ENCODE measurements around the gene DHX16. TPM values are rescaled to one million over a fixed set of nuclear protein-coding genes. Genes with fewer than 3 reads are reported as not detected.

The DHX16 gene
- total and polyA plus RNA-seq, 2 of the 4 experiments (the other 2 are of a cell fraction): 47.9 to 48.4 TPM

DNA sequence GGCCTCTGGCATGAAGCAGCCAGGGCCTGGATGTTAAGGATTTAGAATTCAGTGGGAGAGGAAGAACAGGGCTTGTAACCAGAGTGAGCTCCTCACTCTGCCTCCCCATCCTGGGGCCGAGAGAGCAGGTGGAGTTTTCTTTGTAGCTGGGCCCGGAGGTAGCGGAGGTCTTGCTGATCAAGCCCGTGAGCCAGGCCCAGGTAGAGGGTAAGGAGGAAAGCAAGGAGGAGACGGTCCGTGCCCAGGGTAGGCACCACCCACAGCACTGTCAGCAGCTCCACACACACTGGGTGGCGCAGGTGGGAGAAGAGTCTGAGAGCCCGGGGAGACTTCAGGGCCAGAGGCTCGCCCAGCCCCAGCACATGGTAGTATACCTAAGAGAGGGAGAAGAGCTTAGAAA is 15.8 kb upstream of the DHX16 start:
- H4K8ac ChIP-seq (ENCODE audit: low read depth in 2 of 2, low read length in 2 of 2): peak overlapping the region; percentile 88 to 96; a peak in 3 of 4 replicates
- no peak overlapping the region for H2AFZ ChIP-seq (replicated peaks; ENCODE audit: low read length, poor library complexity)
- peaks cover 13% of the 10 kb centered on the region for H3K9me1 ChIP-seq (ENCODE audit: insufficient read depth, low read length)
- peak overlapping the region; percentile 98 for H2AK5ac ChIP-seq (ENCODE audit: low read depth, low read length)
- H3K23ac ChIP-seq (ENCODE audit: low read depth, low read length): peak overlapping the region; percentile 93; the same call in 1 of the 2 replicates
- ChIA-PET CTCF (interaction anchor here (2.2 kb wide), 1 partner anchor 10 kb away, joined by 6 read pairs; no protein-coding TSS in a partner anchor), POLR2A (ENCODE audit: unreplicated experiment) (no interaction called here)
- in situ Hi-C loops (cut with MboI; ENCODE audit: low sequenced_read_pairs): no loop called here
- no TSS peak for BruUV-seq (replicated peaks)
- WGBS, 2 experiments (ENCODE audit: extremely low coverage in 2 of 2, insufficient read length in 1 of 2): no CpG with 5 or more reads among the region's 9 CpGs
- no peak overlapping the region for H3K4me3 ChIP-seq (ENCODE audit: insufficient read depth, low read depth, low read length)
- peak overlapping the region; percentile 12; the same call in 1 of the 2 replicates for H2BK120ac ChIP-seq (ENCODE audit: low read depth, low read length)
- peaks cover 18 to 37% of the 10 kb centered on the region in 2 experiments; a peak in 3 of 4 replicates for H3K79me1 ChIP-seq (ENCODE audit: low read depth in 1 of 2, low read length in 2 of 2)
- peak overlapping the region; percentile 97 for H3K14ac ChIP-seq (replicated peaks; ENCODE audit: low read depth, low read length)
- peak overlapping the region; percentile 40; the same call in 1 of the 3 replicates for H2BK15ac ChIP-seq (ENCODE audit: low read depth, low read length)
- peak overlapping the region; percentile 73 for H3K4me2 ChIP-seq (ENCODE audit: low read depth, low read length)
- no peak overlapping the region; the same call in 1 of the 2 replicates for H3K18ac ChIP-seq (ENCODE audit: low read depth, low read length)
- peaks cover 19% of the 10 kb centered on the region for H3K4me1 ChIP-seq (ENCODE audit: control insufficient read depth, insufficient read depth, low read length)
- peak overlapping the region; percentile 60; the same call in 1 of the 2 replicates for H2BK20ac ChIP-seq (ENCODE audit: low read depth, low read length)
- peak overlapping the region; percentile 69; the same call in 1 of the 2 replicates for H4K5ac ChIP-seq (ENCODE audit: low read depth, low read length)
- no peaks in the 10 kb centered on the region for H3K9me3 ChIP-seq (ENCODE audit: control insufficient read depth, insufficient read depth, low read length)
- peaks cover 24% of the 10 kb centered on the region for H4K20me1 ChIP-seq (ENCODE audit: insufficient read depth, low read length)
- DNase-seq (no peak), ATAC-seq (ENCODE audit: low read depth) (no peak)
- H3K27me3 ChIP-seq (ENCODE audit: control insufficient read depth, insufficient read depth, low read length): no peaks in the 10 kb centered on the region
- H3K56ac ChIP-seq (ENCODE audit: extremely low read depth, insufficient read depth, low read length): peak overlapping the region; percentile 95
- dilution Hi-C loops (cut with HindIII; ENCODE audit: low sequenced_read_pairs, unreplicated experiment): no loop called here
- intact Hi-C loops (cut with micrococcal nuclease): no loop called here
- H2AK9ac ChIP-seq (replicated peaks; ENCODE audit: low read depth, low read length, poor library complexity): peak overlapping the region; percentile 100
- H3K4ac ChIP-seq (ENCODE audit: low read depth, low read length): peak overlapping the region; percentile 98
- H3K27ac ChIP-seq (ENCODE audit: insufficient read depth, low read length): peak overlapping the region; percentile 96
- H4K91ac ChIP-seq (ENCODE audit: insufficient read depth, low read depth, low read length): peak overlapping the region; percentile 97
- H3K9ac ChIP-seq (ENCODE audit: low read depth, low read length): peak overlapping the region; percentile 92
- H2BK5ac ChIP-seq (ENCODE audit: low read depth, low read length, poor library complexity, severe bottlenecking): peak overlapping the region; percentile 92
- H3K36me3 ChIP-seq (ENCODE audit: control insufficient read depth, insufficient read depth, low read length): peaks cover 15% of the 10 kb centered on the region
- TF ChIP-seq BHLHE40 (IDR thresholded peaks at IDR 0.05; ENCODE audit: low read depth, low read length): no peak
- no peak for TF ChIP-seq MXI1 (IDR thresholded peaks at IDR 0.05; ENCODE audit: borderline replicate concordance, low read depth, low read length)
- TF ChIP-seq MAZ (IDR thresholded peaks at IDR 0.05; ENCODE audit: borderline replicate concordance, low read depth, low read length): no peak
- no peak for TF ChIP-seq CHD1 (IDR thresholded peaks at IDR 0.05; ENCODE audit: low read depth, low read length)
- no peak for TF ChIP-seq RCOR1 (IDR thresholded peaks at IDR 0.05; ENCODE audit: insufficient replicate concordance, low read length)
- TF ChIP-seq FOS (IDR thresholded peaks at IDR 0.05; ENCODE audit: low read depth, low read length): no peak
- TF ChIP-seq, protein P1, sequence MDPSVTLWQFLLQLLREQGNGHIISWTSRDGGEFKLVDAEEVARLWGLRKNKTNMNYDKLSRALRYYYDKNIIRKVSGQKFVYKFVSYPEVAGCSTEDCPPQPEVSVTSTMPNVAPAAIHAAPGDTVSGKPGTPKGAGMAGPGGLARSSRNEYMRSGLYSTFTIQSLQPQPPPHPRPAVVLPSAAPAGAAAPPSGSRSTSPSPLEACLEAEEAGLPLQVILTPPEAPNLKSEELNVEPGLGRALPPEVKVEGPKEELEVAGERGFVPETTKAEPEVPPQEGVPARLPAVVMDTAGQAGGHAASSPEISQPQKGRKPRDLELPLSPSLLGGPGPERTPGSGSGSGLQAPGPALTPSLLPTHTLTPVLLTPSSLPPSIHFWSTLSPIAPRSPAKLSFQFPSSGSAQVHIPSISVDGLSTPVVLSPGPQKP (IDR thresholded peaks at IDR 0.05; ENCODE audit: borderline replicate concordance, low read depth, low read length): no peak
- TF ChIP-seq, protein P2, sequence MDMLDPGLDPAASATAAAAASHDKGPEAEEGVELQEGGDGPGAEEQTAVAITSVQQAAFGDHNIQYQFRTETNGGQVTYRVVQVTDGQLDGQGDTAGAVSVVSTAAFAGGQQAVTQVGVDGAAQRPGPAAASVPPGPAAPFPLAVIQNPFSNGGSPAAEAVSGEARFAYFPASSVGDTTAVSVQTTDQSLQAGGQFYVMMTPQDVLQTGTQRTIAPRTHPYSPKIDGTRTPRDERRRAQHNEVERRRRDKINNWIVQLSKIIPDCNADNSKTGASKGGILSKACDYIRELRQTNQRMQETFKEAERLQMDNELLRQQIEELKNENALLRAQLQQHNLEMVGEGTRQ (IDR thresholded peaks at IDR 0.05; ENCODE audit: low read depth, low read length): no peak
- no peak for TF ChIP-seq RFX5 (IDR thresholded peaks at IDR 0.05; ENCODE audit: low read depth, low read length)
- TF ChIP-seq MAFK (IDR thresholded peaks at IDR 0.05; ENCODE audit: low read depth, low read length): no peak
- TF ChIP-seq RAD21 (IDR thresholded peaks at IDR 0.05; ENCODE audit: low read length): no peak

Measured in IMR-90 (cell line).